Esophagus squamous epithelium (tissue), 4 donors: ENCODE measurements around the gene DNAH7.

Experiments used
- CTCF ChIP-seq, 6 experiments: fragments of 450-650 bp in 4 of 6; fragments of 200-600 bp in 2 of 6; sonication (generic) in 2 of 6; IDR thresholded peaks; one replicate each; pipeline ENCODE4 v1.5.1; 2016 to 2019; ENCODE audit warnings: antibody characterized with exemption in 6 of 6, mild to moderate bottlenecking in 4 of 6, moderate library complexity in 4 of 6
- POLR2A ChIP-seq, 4 donors: fragments of 450-650 bp; IDR thresholded peaks; one replicate each; pipeline ENCODE4 v1.6.1; 2017; ENCODE audit warnings: antibody characterized with exemption in 4 of 4, mild to moderate bottlenecking in 4 of 4, moderate library complexity in 3 of 4

GRCh38 chr2:195861821-195862220, 206.8 kb downstream of the DNAH7 start:
- TF ChIP-seq CTCF (IDR thresholded peaks at IDR 0.05) (no peak), POLR2A (IDR thresholded peaks at IDR 0.05) (no peak)
